Anterior cingulate cortex (tissue), 58 donors: Measurements from ENCODE around the gene FGF12.
"Not testable (repeated sequence)": the region's sequence is repeated elsewhere in the genome, so short reads cannot be mapped to it uniquely, and the experiment has no call there.

ENCODE experiments used
- DNase-seq, 58 donors: peaks; one replicate each; lab custom pipeline; 2025; lab: John Stamatoyannopoulos, UW

FGF12 gene

DNA sequence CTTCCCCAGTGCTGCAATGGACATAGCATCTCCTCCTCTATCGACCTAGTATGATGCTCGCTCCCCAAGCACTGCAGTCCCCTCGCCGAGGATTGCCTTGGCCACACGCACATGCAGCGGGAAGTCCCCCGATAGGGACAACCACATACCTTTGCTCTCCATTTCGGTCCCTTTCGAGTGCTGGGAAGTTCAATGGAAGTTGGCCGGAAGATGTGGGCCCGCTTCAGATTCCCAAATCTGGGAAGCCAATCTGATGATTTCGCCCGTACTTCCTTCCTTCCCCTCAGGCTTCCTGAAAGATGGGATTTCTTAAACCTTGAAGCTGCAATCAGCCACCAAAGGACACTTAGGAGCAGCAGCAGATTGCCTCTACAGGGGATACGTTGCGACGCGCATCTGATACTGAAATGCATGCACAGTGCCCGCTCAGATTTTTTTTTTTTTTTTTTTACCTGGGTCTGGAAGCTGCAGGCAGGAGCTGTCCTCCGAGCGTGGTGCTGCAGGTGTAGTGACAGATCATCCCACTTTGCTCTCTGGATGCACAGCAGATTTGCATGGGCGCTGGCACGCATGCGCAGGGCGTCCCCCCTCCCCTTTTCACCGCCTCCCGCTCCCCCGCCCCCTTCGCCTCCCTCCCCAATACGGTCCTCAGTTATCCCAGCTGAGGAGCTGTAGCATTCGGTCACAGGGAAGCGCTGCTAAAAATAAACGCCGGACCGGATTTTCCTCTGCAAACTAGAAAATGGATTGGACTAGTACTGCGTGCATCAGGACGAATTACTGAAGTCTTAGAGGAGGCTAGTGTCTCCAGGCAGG is at the start of gene FGF12:
Gene FGF12 (minus strand): TSS at position 510 of the 816 bp plus-strand sequence.
- peak; percentile 8 to 90 (median 78) for DNase-seq

DNA sequence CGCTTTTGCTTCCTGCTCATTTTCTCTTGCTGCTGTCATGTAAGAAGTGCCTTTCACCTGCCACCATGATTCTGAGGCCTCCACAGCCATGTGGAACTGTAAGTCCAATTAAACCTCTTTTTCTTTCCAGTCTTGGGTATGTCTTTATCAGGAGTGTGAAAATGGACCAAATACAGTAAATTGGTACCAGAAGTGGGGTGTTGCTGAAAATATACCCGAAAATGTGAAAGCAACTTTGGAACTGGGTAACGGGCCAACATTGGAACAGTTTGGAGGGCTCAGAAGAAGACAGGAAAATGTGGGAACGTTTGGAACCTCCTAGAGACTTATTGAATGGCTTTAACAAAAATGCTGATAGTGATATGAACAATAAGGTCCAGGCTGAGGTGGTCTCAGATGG is 47.0 kb upstream of the FGF12 start:
- not testable (repeated sequence) for DNase-seq

DNA sequence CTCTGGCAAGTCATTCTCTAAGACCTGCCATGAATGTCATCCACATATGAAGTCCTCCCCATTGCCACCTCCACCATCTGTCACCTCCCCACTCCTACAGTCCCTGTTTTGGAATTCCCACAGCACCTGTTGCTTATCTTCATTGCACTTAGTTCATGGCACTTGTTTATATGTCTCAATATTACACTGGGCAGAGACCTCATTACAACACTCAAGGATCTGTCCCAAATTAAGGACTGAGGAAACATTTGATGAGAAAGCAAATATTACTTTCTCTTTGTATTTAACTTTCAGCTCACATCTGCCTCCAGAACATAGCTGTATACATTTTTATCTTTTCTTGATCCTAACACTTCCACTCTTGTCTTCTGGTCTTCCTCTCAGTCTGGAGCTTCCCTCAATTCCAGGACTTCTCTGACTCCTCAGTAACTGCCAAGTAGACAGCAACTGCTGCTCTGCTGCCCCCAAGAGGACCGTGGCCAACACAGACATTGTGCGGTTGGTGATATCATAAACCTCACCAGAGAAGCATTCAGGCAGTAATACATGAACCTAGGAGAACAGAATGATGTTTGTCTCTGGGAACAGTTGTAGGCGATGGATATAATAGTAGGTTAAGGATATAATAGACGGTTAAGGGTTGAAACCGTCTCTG is 45.0 kb upstream of the FGF12 start:
- peak in 30 of 58 donors; percentile 0 to 49 (median 5) for DNase-seq

DNA sequence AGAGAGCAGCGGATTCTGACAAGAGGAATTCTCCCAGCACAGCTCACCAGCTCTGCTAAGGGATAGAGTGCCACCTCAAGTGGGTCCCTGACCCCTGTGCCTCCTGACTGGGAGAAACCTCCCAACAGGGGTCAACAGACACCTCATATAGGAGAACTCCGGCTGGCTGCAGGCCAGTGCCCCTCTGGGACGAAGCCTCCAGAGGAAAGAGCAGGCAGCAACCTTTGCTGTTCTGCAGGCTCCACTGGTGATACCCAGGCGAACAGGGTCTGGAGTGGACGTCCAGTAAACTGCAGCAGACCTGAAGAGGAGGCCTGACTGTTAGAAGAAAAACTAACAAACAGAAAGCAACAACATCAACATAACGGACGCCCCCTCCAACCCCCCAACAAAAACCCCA is 31.3 kb upstream of the FGF12 start:
- DNase-seq: no peak

DNA sequence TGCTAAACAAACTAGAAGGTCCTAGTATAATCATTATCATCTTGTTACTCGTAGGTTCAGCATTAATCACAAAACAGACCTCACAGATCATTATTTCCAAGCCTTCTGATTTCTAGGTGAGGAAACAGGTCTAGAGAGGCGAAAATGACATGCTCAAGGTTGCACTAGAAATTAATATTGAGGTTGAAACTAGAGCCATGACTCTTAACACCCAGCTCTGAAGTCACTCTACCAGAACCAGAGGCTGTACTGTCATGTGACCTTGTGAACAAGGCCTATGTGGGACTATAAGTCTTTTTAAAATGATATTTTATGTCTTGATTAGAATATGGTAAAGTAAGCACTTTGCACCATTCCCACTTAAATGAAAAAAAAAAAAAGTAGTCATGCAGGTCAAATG is 23.8 kb upstream of the FGF12 start:
- no peak for DNase-seq

DNA sequence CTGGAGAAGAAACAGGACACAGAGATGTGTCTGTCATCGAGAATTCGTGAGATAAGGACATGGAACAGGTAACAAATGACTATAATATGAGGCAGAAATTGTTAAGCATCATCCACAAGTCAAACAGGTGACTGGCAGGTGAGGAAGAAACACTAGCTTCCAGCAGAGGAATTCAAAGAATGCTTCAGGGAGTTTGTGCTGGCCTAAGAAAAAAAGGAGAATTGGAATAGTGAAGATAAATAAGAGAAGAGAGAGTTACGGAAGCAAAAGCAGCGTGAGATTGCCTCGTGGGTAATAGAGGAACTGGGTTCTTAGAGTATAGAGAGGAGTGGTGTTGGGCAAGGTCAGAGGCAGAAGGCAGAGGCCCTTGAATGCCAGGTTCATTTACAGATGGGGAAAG is 22.9 kb upstream of the FGF12 start:
- DNase-seq: no peak

DNA sequence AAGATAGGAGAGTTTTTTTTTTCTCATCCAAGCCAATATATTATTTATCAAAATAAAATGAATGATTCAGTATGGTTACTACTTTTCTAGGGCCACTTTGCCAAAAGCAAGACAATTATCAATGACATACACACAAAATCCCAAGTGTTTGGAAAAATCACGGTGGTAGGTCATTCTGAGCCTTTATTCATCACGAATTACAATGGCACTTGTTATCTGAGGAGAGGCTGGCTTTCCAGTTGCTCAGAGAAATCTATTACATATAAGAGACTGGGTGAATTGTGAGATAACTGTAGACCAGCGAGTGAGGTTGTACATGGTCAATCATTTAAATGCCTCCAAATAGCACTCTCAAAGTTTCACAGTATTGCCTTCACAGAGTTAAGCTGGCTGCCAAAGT is 20.4 kb upstream of the FGF12 start:
- peak in 8 of 58 donors; percentile 1 to 43 (median 4) for DNase-seq

DNA sequence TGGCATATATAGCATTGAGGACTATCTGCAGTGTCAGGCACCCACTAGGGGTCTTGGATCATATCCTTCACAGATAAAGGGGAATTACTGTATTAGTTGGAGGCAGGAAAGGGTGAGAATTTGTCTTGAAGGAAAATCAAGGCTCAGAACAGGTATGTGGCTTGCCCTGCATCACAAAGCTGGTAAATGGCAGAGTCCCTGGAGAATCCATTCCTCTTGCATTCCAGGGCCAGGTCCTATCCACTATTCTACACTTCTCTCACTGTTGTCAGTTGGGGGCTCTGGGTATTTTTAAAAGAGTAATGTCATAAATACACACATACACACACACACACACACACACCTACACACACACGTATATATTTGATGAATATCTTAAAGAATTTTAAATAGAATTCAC is 19.8 kb upstream of the FGF12 start:
- no peak for DNase-seq

DNA sequence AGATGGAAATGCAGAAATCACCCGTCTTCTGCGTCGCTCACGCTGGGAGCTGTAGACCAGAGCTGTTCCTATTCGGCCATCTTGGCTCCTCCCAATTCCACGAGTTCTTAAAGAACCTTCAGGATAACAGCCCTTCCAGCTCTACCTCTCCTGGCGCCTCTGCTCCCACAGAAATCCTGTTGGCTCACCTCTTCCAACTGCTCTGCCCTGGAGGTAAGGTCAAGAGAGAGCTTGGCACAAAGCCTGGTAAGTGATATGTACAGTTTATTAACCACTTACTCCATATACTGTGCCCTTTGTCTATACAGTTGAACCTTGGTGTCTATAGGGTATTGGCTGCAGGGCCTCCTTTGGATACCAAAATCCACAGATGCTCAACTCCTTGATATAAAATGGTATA is 17.8 kb upstream of the FGF12 start:
- DNase-seq: no peak

DNA sequence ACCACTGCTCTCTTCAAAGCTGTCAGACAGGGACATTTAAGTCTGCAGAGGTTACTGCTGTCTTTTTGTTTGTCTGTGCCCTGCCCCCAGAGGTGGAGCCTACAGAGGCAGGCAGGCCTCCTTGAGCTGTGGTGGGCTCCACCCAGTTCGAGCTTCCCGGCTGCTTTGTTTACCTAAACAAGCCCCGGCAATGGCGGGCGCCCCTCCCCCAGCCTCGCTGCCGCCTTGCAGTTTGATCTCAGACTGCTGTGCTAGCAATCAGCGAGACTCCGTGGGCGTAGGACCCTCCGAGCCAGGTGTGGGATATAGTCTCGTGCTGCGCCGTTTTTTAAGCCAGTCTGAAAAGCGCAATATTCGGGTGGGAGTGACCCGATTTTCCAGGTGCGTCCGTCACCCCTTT is 17.3 kb upstream of the FGF12 start:
- not testable (repeated sequence) for DNase-seq

DNA sequence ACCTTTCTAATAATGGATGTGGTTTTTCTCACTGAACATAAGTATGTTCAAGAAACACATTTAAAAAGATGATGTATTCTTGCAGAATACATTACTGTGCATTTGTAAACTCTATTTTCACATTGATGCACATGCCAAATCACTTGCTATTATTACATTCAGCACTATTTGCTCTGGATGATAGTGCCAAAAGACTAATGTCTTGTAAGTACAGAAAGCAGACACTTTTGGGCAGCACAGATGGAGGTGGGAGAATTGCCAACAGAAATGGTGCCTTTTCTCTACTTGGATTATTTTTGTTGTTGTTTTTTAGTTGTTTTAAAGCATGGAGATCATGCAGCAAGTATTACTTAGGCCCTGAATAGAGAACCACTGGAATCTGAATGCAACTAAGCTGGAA is 10.2 kb upstream of the FGF12 start:
- no peak for DNase-seq

DNA sequence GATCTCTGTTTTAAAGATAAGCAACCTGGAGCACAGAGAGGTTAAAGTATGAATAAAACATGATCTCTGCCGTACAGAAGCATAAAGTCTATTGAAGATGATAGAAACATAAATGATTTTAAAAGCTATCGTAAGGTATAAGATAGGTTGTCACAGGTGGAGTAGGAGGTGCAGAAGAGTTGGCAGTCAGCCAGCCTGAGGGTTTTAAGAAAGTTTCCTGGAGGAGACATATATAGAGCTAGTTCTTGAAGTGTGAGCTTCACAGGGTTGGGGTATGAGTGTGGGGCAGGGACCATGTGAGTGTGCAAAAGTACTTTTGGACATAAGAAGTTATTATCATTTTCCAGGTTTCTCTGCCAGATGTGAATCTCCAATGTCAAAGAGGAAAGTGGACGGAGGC is 3.9 kb upstream of the FGF12 start:
- DNase-seq: no peak

DNA sequence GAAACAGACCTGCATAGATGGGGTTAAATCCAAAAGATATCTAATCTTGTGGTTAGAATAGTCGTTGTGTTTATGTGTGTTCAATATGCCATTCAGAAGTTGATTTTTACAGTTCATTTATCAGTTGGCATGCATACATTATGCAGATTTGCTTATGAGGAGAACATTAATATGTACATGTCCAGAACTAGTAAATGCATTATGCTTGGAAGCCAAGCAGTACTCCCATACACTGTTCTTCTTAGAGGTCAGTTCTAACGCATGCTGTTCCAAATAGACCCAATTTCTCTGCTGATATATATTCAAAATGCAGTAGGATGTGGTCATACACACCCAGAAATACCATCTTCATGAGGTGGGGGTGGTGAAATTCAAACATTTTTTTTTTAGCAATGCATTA is 956 bp downstream of the FGF12 start:
- DNase-seq: no peak

DNA sequence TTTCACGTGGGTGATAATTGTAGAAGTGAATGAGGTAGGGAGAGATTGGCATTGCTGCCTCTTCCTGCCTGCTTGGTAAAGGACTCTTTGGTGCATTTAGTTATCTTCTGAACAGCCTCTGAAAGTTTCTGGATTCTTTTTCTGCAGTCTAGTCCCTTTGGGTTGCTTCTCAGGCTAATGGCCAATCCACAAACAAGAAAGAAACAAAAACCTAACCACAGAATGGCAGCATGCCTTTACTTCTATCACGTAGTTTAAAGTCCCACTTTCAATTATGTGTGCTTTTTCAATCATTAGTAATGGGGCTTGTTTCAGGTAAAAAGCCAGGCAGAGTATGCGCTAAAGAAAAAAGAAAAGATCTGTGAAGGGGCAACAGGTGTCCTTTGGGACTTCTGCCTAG is 7.4 kb downstream of the FGF12 start:
- DNase-seq: no peak

DNA sequence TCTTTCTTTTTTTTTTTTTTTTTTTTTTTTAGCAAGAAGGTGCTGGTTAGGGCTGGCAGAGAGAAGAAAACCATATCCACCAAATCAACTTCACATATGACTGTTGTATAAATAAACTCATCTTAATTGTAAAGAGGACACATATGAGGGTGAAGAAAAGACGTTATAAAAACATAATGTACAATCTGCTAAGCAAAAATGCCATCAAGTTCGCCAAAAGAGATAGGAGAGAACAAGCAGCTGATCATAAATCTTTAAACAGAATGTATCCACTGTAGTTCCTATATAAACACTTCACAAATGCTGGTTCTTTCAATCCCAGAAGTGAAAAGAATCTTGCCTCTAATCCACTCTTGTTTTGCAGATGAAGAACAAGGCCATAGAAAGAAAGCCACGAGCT is 9.2 kb downstream of the FGF12 start:
- no peak for DNase-seq

DNA sequence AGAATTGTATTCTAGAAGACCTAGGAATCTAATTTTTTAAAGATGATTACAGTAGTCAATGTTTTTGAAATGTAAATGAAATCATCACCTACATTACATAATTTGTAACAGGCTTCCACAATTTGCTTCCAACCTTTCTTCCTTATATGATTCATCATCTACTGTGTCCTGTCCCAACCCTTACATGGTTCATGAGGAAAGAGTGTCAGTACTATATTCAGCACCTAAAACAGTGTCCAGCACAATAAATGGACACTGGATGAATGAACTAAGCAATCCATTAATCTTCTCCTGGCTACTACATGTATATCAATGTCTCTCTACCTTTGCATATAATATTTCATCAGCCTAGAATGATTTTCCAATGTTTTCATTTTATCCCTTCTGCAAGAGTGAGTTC is 12.2 kb downstream of the FGF12 start:
- DNase-seq: no peak

DNA sequence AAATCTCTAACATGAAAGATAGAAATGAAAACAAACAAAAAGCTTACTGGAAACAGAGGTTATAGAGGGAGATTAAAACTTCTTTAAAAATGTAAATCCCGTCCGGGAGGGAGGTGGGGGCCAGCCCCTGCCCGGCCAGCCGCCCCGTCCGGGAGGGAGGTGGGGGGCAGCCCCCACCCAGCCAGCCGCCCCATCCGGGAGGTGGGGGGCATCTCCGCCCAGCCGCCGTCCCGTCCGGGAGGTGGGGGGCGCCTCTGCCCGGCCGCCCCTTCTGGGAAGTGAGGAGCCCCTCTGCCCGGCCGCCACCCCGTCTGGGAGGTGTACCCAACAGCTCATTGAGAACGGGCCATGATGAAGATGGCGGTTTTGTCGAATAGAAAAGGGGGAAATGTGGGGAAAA is 16.2 kb downstream of the FGF12 start:
- DNase-seq: not testable (repeated sequence)

DNA sequence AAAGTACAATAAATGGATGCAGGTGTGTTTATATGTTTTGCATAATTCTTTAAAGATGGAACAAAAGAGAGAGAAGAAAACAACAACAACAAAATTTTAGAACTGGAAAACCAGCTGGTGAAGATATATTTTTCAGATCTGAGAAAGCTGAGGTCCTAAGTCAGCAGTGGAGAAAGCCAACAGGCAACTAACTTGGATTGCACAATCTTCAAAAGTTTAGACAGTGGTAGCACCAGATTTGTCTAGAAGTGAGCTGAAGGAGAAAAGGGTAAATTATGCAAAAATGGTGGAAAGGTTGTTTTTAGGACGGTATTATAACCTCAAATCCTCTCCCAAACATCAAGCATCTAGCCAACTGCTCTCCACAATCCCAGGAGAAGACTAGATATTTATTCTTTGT is 17.0 kb downstream of the FGF12 start:
- no peak for DNase-seq

DNA sequence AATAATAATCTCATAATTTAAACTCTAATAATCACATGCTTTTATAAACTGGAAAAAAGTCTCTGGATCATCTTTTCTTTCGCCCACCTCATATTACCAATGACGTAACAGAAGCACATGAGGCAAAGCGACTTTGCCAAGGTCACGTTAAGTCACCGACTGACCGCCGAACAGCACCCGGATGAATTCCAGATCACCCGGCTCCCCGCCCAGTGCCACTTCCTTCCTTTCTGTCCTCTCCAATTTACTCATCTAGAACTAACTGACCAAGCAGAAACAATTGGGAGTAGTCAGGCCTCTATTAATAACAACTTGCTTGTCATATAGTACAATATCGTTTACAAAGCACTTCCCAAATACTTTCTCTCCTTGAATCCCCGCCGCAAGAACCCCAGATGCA is 21.1 kb downstream of the FGF12 start:
- no peak for DNase-seq

DNA sequence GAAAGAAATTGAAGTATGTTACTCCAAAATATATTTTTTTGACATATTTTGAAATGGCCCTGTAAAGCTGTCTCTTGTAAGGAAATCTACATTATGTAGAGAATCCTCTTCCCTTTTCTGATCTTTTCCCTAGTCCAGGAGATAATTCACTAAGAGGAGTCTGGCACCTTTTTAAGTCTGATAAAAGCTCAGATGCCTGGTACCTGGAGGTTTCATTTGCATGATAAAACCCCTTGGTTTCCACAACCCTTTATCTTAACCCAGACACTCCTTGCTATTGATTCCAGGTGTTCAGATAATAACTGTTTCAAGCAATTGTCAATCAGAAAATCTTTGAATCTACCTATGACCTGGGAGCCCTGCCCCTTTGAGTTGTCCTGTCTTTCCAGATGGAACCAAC is 26.5 kb downstream of the FGF12 start:
- DNase-seq: no peak

DNA sequence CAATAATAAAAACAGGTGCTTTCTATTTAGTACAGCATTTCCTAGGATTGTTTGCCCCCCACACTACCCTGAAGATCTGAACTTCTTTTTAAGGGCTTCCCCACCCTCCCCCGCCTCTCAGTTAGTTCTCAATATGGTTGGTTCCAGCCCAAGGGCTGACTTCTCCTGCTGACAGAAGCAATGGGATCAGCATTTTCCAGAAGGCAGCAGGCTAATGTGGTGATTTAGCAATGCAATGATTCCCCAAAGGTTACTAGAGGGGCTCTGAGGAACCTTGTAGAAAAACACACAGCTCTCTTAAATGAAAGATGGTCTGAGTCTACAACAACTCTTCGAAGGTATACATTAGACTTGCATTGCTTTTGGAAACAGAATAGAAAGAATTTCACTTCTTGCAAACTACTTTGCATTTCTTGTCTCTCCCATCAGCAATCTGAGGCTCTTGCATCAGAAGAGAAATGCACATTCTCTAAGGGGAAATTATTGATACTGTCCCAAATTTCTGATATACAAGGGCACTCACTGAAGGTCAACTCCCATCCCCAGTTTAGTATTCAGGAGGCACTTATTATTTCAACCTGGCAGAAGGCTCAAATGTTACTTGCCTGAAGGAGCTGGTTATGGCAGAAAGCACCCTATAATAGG is 30.3 kb downstream of the FGF12 start:
- no peak for DNase-seq
